Hindlimb muscle (tissue), 1 donor: ENCODE data around the gene TP53TG3. TPM values are rescaled to one million over a fixed set of nuclear protein-coding genes. Genes with fewer than 3 reads are reported as not detected.
"Not testable (repeated sequence)": the region's sequence is repeated elsewhere in the genome, so short reads cannot be mapped to it uniquely, and the experiment has no call there.

ENCODE experiments used
- DNase-seq: peaks from one replicate; pipeline ENCODE4 v3.0.0-alpha.2; 2013
- polyA plus RNA-seq: library from polyadenylated mRNA; unstranded; fragments of 120-200 nt; gene quantifications from one replicate; pipeline ENCODE4 v1.2.1, GENCODE V29; 2013; ENCODE audit not compliant: insufficient read length

TP53TG3 gene, protein sequence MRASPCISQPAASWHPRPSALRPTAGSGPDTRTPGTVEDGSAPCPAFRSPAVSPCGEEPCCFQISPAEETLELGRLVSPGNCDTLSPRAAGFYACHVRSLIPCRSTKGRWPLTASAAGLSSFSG
- not detected for polyA plus RNA-seq

DNA sequence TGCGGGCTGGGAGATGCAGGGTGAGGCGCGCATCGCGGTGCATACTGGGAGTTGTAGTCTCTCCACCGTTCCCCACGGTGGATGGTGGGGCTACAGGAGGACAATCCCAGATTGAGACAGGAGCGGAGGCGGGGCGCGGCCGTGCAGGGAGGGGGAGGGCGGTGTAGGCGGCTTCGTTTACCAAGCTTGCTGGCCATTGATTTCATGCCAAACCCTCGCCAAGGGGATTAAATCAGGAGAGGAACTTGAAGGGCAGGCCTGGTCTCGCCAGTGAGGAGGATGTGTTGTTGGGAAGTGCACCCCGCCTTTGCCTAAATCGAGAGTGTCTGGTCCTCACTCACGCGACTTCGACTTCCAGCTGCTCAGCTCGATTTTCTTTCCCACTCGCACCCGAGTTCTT is at the start of gene TP53TG3:
Gene TP53TG3 (minus strand): TSS at position 101 of the 400 bp plus-strand sequence. CDS start 68 bp downstream, at position 33.
- DNase-seq: not testable (repeated sequence)

DNA sequence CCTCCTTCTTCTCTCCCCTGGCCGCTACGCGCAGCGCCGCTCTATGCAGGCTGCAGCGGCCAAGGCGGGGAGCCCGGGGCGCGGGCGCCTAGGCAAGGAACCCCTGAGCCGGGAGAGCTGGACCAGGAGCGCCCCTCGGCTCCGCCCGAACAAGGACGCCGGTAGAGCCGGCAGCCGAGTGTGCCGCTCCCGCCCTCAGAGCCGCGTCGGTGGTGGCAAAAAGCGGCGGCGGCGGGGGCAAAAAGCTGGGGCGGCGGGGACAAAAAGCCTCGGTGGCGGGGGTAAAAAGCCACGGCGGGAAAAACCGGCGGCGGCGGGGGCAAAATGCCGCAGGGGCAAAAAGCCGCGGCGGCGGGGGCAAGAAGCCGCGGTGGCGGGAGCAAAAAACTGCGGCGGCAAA is 25.1 kb downstream of the TP53TG3 start:
- DNase-seq: not testable (repeated sequence)

DNA sequence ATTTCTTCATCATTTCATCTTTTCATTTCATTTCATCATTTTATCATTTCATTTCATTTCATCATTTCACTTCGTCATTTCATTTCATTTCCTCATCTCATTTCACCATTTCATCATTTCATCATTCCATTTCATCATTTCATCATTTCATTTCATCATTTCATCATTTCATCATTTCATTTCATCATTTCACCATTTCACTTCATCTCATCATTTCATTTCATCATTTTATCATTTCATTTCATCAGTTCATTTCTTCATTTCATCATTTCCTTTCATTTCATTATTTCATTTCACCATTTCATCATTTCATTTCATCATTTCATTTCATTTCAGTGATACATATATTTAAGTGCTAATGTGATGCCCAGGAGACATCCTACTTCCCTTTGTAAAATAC is 28.4 kb downstream of the TP53TG3 start:
- not testable (repeated sequence) for DNase-seq

DNA sequence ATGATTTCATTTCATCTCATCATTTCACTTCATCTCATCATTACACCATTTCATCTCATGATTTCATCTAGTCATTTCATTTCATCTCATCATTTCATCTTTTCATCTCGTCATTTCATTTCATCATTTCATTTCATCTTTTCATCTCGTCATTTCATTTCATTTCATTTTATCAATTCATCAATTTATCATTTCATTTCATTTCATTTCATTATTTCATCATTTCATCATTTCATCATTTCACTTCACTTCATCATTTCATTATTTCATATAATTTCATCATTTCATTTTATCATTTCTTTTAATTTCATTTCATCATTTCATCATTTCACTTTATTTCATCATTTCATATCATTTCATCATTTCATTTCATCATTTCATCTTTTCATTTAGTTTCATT is 29.2 kb downstream of the TP53TG3 start:
- DNase-seq: not testable (repeated sequence)

DNA sequence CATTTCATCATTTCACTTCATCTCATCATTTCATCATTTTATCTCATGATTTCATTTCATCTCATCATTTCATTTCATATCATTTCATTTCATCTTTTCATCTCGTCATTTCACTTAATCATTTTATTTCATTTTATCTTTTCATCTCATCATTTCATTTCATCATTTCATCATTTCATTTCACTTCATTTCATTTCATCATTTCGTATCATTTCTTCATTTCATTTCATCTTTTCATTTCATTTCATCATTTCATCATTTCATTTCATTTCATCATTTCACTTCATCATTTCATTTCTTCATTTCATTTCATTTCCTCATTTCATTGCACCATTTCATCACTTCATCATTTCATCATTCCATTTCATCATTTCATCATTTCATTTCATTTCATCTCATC is 29.8 kb downstream of the TP53TG3 start:
- DNase-seq: not testable (repeated sequence)

DNA sequence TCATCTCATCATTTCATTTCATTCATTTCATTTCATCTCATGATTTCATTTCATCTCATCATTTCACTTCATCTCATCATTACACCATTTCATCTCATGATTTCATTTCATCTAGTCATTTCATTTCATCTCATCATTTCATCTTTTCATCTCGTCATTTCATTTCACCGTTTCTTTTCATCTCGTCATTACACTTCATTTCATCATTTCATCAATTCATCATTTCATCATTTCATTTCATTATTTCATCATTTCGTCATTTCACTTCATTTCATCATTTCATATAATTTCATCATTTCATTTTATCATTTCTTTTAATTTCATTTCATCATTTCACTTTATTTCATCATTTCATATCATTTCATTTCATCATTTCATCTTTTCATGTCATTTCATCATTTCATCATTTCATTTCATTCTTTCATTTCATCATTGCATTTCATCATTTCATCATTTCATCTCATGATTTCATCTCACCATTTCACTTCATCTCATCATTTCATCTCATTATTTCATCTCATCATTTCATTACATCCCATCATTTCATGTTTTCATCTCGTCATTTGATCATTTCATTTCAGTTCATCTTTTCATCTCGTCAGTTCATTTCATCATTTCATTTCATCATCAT is 30.6 kb downstream of the TP53TG3 start:
- not testable (repeated sequence) for DNase-seq

DNA sequence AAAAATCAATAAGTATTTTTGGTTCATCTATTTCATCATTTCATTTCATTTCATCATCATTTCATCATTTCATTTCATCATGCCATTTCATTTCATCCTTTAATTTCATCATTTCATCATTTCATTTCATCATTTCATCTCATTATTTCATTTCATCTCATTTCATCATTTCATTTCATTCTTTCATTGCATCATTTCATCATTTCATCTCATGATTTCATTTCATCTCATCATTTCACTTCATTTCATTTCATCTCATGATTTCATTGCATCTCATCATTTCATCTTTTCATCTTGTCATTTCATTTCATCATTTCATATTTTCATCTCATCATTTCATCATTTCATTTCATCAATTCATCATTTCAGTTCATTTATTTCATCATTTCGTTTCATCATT is 31.2 kb downstream of the TP53TG3 start:
- not testable (repeated sequence) for DNase-seq

DNA sequence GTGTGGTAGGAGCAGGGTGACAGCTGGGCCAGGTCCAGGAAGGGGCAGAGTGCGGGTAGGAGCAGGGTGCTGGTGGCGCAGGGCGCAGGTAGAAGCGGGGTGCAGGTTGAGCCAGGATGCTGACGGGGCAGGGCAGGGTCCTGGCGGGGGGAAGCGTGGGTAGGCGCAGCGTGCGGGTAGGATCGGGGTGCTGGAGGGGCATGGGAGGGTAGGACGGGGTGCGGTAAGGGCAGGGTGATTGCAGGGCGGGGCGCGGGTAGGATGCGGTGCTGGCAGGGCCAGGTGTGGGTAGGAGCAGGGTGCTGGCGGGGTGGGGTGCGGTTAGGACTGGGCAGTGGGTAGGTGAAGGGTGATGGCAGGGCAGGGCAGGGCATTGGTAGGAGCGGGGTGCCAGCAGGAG is 38.4 kb downstream of the TP53TG3 start:
- DNase-seq: not testable (repeated sequence)

DNA sequence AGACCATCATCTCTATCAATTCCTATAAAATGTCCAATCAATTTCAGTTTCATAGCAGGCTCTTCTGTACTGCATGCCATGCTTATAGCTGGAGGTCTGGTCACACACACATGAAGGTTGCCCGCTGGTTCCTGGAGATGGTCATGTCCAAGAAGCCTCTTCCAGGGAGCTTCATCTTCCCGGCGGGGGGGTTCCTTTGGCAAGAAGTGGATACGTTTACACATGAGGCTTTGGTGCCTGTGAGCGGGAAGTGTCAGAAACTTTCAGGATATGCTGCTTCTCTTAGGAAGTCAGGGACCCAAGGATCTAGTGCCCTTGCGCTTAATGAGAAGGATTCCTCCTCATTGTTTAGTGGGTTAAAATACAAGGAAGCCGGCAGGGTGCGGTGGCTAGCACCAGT is 43.9 kb downstream of the TP53TG3 start:
- not testable (repeated sequence) for DNase-seq
